Stimulated activated naive CD8-positive, alpha-beta T cell treated with anti-CD3 and anti-CD28 coated beads, Interleukin-15, Interleukin-2, amounts not matched to agents 100 ng/mL and 50 ng/mL, for 24 hours (primary cell): ENCODE measurements around the gene HBG1.

ENCODE experiments used
- H3K27ac Mint-ChIP-seq: one replicate; pipeline ENCODE4 v1.8.0; 2021; ENCODE audit warnings: mild to moderate bottlenecking, mixed read lengths
- H3K27me3 Mint-ChIP-seq: one replicate; pipeline ENCODE4 v1.8.0; 2021; ENCODE audit warnings: mixed read lengths
- H3K36me3 Mint-ChIP-seq: one replicate; pipeline ENCODE4 v1.8.0; 2021; ENCODE audit warnings: low read depth, mixed read lengths
- H3K4me1 Mint-ChIP-seq: one replicate; pipeline ENCODE4 v1.8.0; 2021; ENCODE audit warnings: low read depth, mixed read lengths
- H3K4me3 Mint-ChIP-seq: one replicate; pipeline ENCODE4 v1.8.0; 2021; ENCODE audit warnings: mild to moderate bottlenecking, mixed read lengths
- H3K9me3 Mint-ChIP-seq: one replicate; pipeline ENCODE4 v1.8.0; 2021; ENCODE audit warnings: mixed read lengths

The HBG1 gene

GRCh38 chr11:5229796-5230195 lies 19.9 kb downstream of the HBG1 start:
- no peaks in the 10 kb centered on the region for H3K9me3 Mint-ChIP-seq
- H3K4me3 Mint-ChIP-seq, result no peak overlapping the region
- peaks cover 4% of the 10 kb centered on the region for H3K4me1 Mint-ChIP-seq
- H3K36me3 Mint-ChIP-seq, result no peaks in the 10 kb centered on the region
- peaks cover 5% of the 10 kb centered on the region for H3K27me3 Mint-ChIP-seq
- no peak overlapping the region for H3K27ac Mint-ChIP-seq

GRCh38 chr11:5229356-5229755 lies 20.3 kb downstream of the HBG1 start:
- no peak overlapping the region for H3K4me3 Mint-ChIP-seq
- peaks cover under 1% of the 10 kb centered on the region for H3K4me1 Mint-ChIP-seq
- no peaks in the 10 kb centered on the region for H3K36me3 Mint-ChIP-seq
- no peaks in the 10 kb centered on the region for H3K9me3 Mint-ChIP-seq
- H3K27ac Mint-ChIP-seq, result no peak overlapping the region
- peaks cover 5% of the 10 kb centered on the region for H3K27me3 Mint-ChIP-seq

- no peak overlapping the region for H3K27ac Mint-ChIP-seq
- H3K9me3 Mint-ChIP-seq, result no peaks in the 10 kb centered on the region
Measured at GRCh38 chr11:5228124-5228523, 21.5 kb downstream of the HBG1 start.

GRCh38 chr11:5227681-5228080 lies 22.0 kb downstream of the HBG1 start:
- Mint-ChIP-seq H3K27me3 (peaks cover 5% of the 10 kb centered on the region), H3K9me3 (no peaks in the 10 kb centered on the region), H3K27ac (no peak overlapping the region), H3K4me1 (no peaks in the 10 kb centered on the region), H3K4me3 (no peak overlapping the region), H3K36me3 (no peaks in the 10 kb centered on the region)

More at GRCh38 chr11:5228124-5228523, 21.5 kb downstream of the HBG1 start:
- no peaks in the 10 kb centered on the region for H3K36me3 Mint-ChIP-seq
- H3K4me3 Mint-ChIP-seq, result no peak overlapping the region
- H3K4me1 Mint-ChIP-seq, result no peaks in the 10 kb centered on the region
- H3K27me3 Mint-ChIP-seq, result peaks cover 5% of the 10 kb centered on the region

GRCh38 chr11:5226732-5227310 lies 22.8 kb downstream of the HBG1 start, which contains the start of gene HBB:
Gene HBB (minus strand): TSS chr11:5227071. CDS start chr11:5227021, 50 bp downstream.
- no peaks in the 10 kb centered on the region for H3K4me1 Mint-ChIP-seq
- no peaks in the 10 kb centered on the region for H3K9me3 Mint-ChIP-seq
- H3K36me3 Mint-ChIP-seq, result no peaks in the 10 kb centered on the region
- H3K27me3 Mint-ChIP-seq, result peaks cover 5% of the 10 kb centered on the region
- H3K27ac Mint-ChIP-seq, result no peak within 1 kb of the TSS
- no peak within 1 kb of the TSS for H3K4me3 Mint-ChIP-seq

- Mint-ChIP-seq H3K4me1 (no peaks in the 10 kb centered on the region), H3K4me3 (no peak overlapping the region), H3K36me3 (no peaks in the 10 kb centered on the region), H3K27ac (no peak overlapping the region), H3K9me3 (no peaks in the 10 kb centered on the region), H3K27me3 (peaks cover 5% of the 10 kb centered on the region)
Measured at GRCh38 chr11:5225480-5225871, 24.2 kb downstream of the HBG1 start.

- H3K4me3 Mint-ChIP-seq, result no peak overlapping the region
- H3K27me3 Mint-ChIP-seq, result peaks cover 5% of the 10 kb centered on the region
- H3K27ac Mint-ChIP-seq, result no peak overlapping the region
- H3K9me3 Mint-ChIP-seq, result no peaks in the 10 kb centered on the region
- H3K36me3 Mint-ChIP-seq, result no peaks in the 10 kb centered on the region
- H3K4me1 Mint-ChIP-seq, result no peaks in the 10 kb centered on the region
Measured at GRCh38 chr11:5224538-5225479, 24.8 kb downstream of the HBG1 start.

GRCh38 chr11:5223686-5224085 lies 26.0 kb downstream of the HBG1 start:
- peaks cover 4% of the 10 kb centered on the region for H3K9me3 Mint-ChIP-seq
- peaks cover 5% of the 10 kb centered on the region for H3K27me3 Mint-ChIP-seq
- no peak overlapping the region for H3K27ac Mint-ChIP-seq
- H3K4me3 Mint-ChIP-seq, result no peak overlapping the region
- no peaks in the 10 kb centered on the region for H3K4me1 Mint-ChIP-seq
- no peaks in the 10 kb centered on the region for H3K36me3 Mint-ChIP-seq

- no peak overlapping the region for H3K27ac Mint-ChIP-seq
- H3K36me3 Mint-ChIP-seq, result no peaks in the 10 kb centered on the region
- no peak overlapping the region for H3K4me3 Mint-ChIP-seq
- H3K4me1 Mint-ChIP-seq, result no peaks in the 10 kb centered on the region
- peaks cover 5% of the 10 kb centered on the region for H3K27me3 Mint-ChIP-seq
- peaks cover 4% of the 10 kb centered on the region for H3K9me3 Mint-ChIP-seq
Measured at GRCh38 chr11:5223146-5223545, 26.5 kb downstream of the HBG1 start.

GRCh38 chr11:5210376-5210885 lies 39.2 kb downstream of the HBG1 start:
- peaks cover 4% of the 10 kb centered on the region for H3K27me3 Mint-ChIP-seq
- H3K36me3 Mint-ChIP-seq, result no peaks in the 10 kb centered on the region
- no peaks in the 10 kb centered on the region for H3K9me3 Mint-ChIP-seq
- H3K4me1 Mint-ChIP-seq, result no peaks in the 10 kb centered on the region
- no peak overlapping the region for H3K4me3 Mint-ChIP-seq
- H3K27ac Mint-ChIP-seq, result no peak overlapping the region

- Mint-ChIP-seq H3K9me3 (no peaks in the 10 kb centered on the region), H3K27me3 (peaks cover 2% of the 10 kb centered on the region), H3K27ac (no peak overlapping the region), H3K4me1 (no peaks in the 10 kb centered on the region), H3K36me3 (no peaks in the 10 kb centered on the region), H3K4me3 (no peak overlapping the region)
Measured at GRCh38 chr11:5204787-5205186, 44.9 kb downstream of the HBG1 start.

GRCh38 chr11:5203366-5203765 lies 46.3 kb downstream of the HBG1 start:
- no peak overlapping the region for H3K4me3 Mint-ChIP-seq
- peaks cover 5% of the 10 kb centered on the region for H3K27me3 Mint-ChIP-seq
- no peaks in the 10 kb centered on the region for H3K9me3 Mint-ChIP-seq
- no peaks in the 10 kb centered on the region for H3K36me3 Mint-ChIP-seq
- no peak overlapping the region for H3K27ac Mint-ChIP-seq
- no peaks in the 10 kb centered on the region for H3K4me1 Mint-ChIP-seq

GRCh38 chr11:5200582-5200981 lies 49.1 kb downstream of the HBG1 start, which contains the start of gene OR51V1:
Gene OR51V1 (minus strand): TSS chr11:5200682. CDS start chr11:5200682, 0 bp downstream.
- H3K36me3 Mint-ChIP-seq, result no peaks in the 10 kb centered on the region
- H3K27ac Mint-ChIP-seq, result no peak within 1 kb of the TSS
- H3K27me3 Mint-ChIP-seq, result peaks cover 5% of the 10 kb centered on the region
- H3K9me3 Mint-ChIP-seq, result no peaks in the 10 kb centered on the region
- H3K4me3 Mint-ChIP-seq, result no peak within 1 kb of the TSS
- H3K4me1 Mint-ChIP-seq, result no peaks in the 10 kb centered on the region

- Mint-ChIP-seq H3K36me3 (no peaks in the 10 kb centered on the region), H3K9me3 (peaks cover 4% of the 10 kb centered on the region), H3K27ac (no peak overlapping the region), H3K4me1 (no peaks in the 10 kb centered on the region), H3K27me3 (peaks cover 5% of the 10 kb centered on the region), H3K4me3 (no peak overlapping the region)
Measured at GRCh38 chr11:5198285-5198684, 51.4 kb downstream of the HBG1 start.
